BJ (cell line): ENCODE results near the gene CAST. TPM values are rescaled to one million over a fixed set of nuclear protein-coding genes. Genes with fewer than 3 reads are reported as not detected.
"Not testable (repeated sequence)": the region's sequence is repeated elsewhere in the genome, so short reads cannot be mapped to it uniquely, and the experiment has no call there.

Experiments
- CTCF ChIA-PET: fragments of 350-600 bp; formaldehyde crosslinking; extraction: SDS; loops from one replicate; lab custom pipeline; 2021; ENCODE audit warnings: antibody characterized with exemption, inconsistent platforms; lab: Yijun Ruan, JAX
- POLR2A ChIA-PET: fragments of 300-600 bp; sonication (Branson Sonifier 250); formaldehyde crosslinking; extraction: SDS; loops from one replicate; lab custom pipeline; 2021; ENCODE audit warnings: antibody characterized with exemption; lab: Charles Lee
- DNase-seq: peaks from one replicate; pipeline ENCODE4 v3.0.0-alpha.2; 2011; ENCODE audit warnings: low read depth
- H3K27me3 ChIP-seq: 2 replicates; pipeline ENCODE4 v1.6.0; 2011; ENCODE audit warnings: low read length; ENCODE audit not compliant: control insufficient read depth, insufficient read depth
- H3K36me3 ChIP-seq: 2 replicates; pipeline ENCODE4 v1.5.1; 2011; ENCODE audit warnings: low read length; ENCODE audit not compliant: control insufficient read depth, insufficient read depth
- H3K4me3 ChIP-seq: 2 replicates; pipeline ENCODE4 v1.5.1; 2011; ENCODE audit warnings: low read depth, mild to moderate bottlenecking, control low read depth, low read length
- CTCF ChIP-seq: IDR thresholded peaks from 2 replicates; pipeline ENCODE4 v1.5.1; 2011; ENCODE audit warnings: low read depth, mild to moderate bottlenecking, control low read depth, inconsistent platforms, low read length, moderate library complexity; ENCODE audit not compliant: insufficient read depth
- polyA plus RNA-seq: library from polyadenylated mRNA; depleted of rRNA; stranded (reverse); fragments of >200 nt; gene quantifications from 2 replicates; pipeline ENCODE4 v1.2.3, GENCODE V29; 2011

Gene CAST
- polyA plus RNA-seq, 1 experiment: 112 TPM

- no peak overlapping the region for H3K4me3 ChIP-seq
- ChIA-PET CTCF (interaction anchor here (0.6 to 3.2 kb wide), 4 partner anchors 10 to 1710 kb away, joined by 3 to 17 read pairs (median 5); no protein-coding TSS in a partner anchor), POLR2A (no interaction called here)
- H3K27me3 ChIP-seq: no peaks in the 10 kb centered on the region
- DNase-seq: no peak
- peaks cover 18% of the 10 kb centered on the region for H3K36me3 ChIP-seq
- TF ChIP-seq CTCF: no peak
These were observed 79.7 kb downstream of the CAST start for GRCh38 chr5:96741891-96742309.

- H3K27me3 ChIP-seq: no peaks in the 10 kb centered on the region
- H3K4me3 ChIP-seq: no peak overlapping the region
- ChIA-PET CTCF (interaction anchor here (0.9 to 3.2 kb wide), 3 partner anchors 10 to 128 kb away, joined by 3 to 17 read pairs (median 6); no protein-coding TSS in a partner anchor), POLR2A (no interaction called here)
- no peak for TF ChIP-seq CTCF
- DNase-seq: no peak
- peaks cover 18% of the 10 kb centered on the region for H3K36me3 ChIP-seq
These were observed 80.4 kb downstream of the CAST start for GRCh38 chr5:96742538-96742937.

- no peak for TF ChIP-seq CTCF
- CTCF ChIA-PET: interaction anchor here (0.9 to 3.2 kb wide), 4 partner anchors 9 to 129 kb away, joined by 3 to 17 read pairs (median 5); no protein-coding TSS in a partner anchor
- Histone ChIP-seq H3K27me3 (no peaks in the 10 kb centered on the region), H3K4me3 (no peak overlapping the region), H3K36me3 (peaks cover 18% of the 10 kb centered on the region)
- no peak for DNase-seq
- POLR2A ChIA-PET: no interaction called here
These were observed 81.0 kb downstream of the CAST start for GRCh38 chr5:96743065-96743768.

- TF ChIP-seq CTCF: no peak
- ChIA-PET CTCF (interaction anchor here (1.7 to 3.2 kb wide), 3 partner anchors 8 to 129 kb away, joined by 4 to 17 read pairs (median 6); no protein-coding TSS in a partner anchor), POLR2A (no interaction called here)
- H3K36me3 ChIP-seq: peaks cover 20% of the 10 kb centered on the region
- no peaks in the 10 kb centered on the region for H3K27me3 ChIP-seq
- H3K4me3 ChIP-seq: no peak overlapping the region
- no peak for DNase-seq
These were observed 81.6 kb downstream of the CAST start for GRCh38 chr5:96743805-96744204.

GRCh38 chr5:96744218-96744617, 82.0 kb downstream of the CAST start:
- DNase-seq, H3K4me3 ChIP-seq, POLR2A ChIA-PET, H3K27me3 ChIP-seq: not testable (repeated sequence)
- H3K36me3 ChIP-seq: peaks cover 20% of the 10 kb centered on the region
- CTCF ChIA-PET: interaction anchor here (1.9 kb wide), 1 partner anchor 10 kb away, joined by 4 read pairs; no protein-coding TSS in a partner anchor
